Astrocyte (in vitro differentiated cells and primary cell): ENCODE data around the gene ARAP1.

Experiments
- EZH2 ChIP-seq: IDR thresholded peaks from 2 replicates; pipeline ENCODE4 v1.6.1; 2012; ENCODE audit warnings: mild to moderate bottlenecking, low read length, inconsistent platforms; ENCODE audit not compliant: insufficient read depth
- TF ChIP-seq, protein P1 (sequence below): IDR thresholded peaks from 2 replicates; pipeline ENCODE4 v1.5.1; 2011; ENCODE audit warnings: low read depth, mild to moderate bottlenecking, inconsistent platforms, low read length, moderate library complexity; ENCODE audit not compliant: insufficient read depth

DNA sequence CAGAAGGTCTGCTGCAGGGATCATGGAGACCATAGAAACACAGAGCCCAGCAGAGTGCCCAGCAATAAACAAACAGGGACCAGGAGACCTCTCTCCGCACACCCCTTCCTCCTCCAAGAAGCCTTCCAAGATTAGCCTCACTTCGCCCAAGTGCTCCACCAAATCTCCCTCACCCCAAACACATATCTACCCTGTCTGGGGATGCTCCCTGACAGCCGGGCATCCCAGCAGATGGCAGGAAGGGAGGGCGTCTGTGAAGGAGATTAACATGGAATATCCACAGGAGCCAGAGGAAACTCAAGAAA is 26.5 kb downstream of the ARAP1 start:
- TF ChIP-seq, protein P1, sequence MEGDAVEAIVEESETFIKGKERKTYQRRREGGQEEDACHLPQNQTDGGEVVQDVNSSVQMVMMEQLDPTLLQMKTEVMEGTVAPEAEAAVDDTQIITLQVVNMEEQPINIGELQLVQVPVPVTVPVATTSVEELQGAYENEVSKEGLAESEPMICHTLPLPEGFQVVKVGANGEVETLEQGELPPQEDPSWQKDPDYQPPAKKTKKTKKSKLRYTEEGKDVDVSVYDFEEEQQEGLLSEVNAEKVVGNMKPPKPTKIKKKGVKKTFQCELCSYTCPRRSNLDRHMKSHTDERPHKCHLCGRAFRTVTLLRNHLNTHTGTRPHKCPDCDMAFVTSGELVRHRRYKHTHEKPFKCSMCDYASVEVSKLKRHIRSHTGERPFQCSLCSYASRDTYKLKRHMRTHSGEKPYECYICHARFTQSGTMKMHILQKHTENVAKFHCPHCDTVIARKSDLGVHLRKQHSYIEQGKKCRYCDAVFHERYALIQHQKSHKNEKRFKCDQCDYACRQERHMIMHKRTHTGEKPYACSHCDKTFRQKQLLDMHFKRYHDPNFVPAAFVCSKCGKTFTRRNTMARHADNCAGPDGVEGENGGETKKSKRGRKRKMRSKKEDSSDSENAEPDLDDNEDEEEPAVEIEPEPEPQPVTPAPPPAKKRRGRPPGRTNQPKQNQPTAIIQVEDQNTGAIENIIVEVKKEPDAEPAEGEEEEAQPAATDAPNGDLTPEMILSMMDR: no peak
- TF ChIP-seq EZH2: no peak
